GM23338 (cell line): ENCODE data around the gene CCDC57.

Experiments
- CREB1 ChIP-seq: fragments of 250-450 bp; sonication (Bioruptor Pico); IDR thresholded peaks from 2 replicates; pipeline ENCODE4 v1.5.0; 2020; ENCODE audit warnings: low read depth, mild to moderate bottlenecking, moderate library complexity
- CTCF ChIP-seq, 2 experiments: fragments of 200-600 bp in 1 of 2; sonication (generic) in 1 of 2; conservative IDR thresholded peaks; 2 replicates each; pipeline versions ENCODE4 v1.5.1 to v1.6.1; 2016 to 2017; ENCODE audit warnings: antibody characterized with exemption in 2 of 2, low read depth in 2 of 2, mild to moderate bottlenecking in 2 of 2, moderate library complexity in 1 of 2
- EZH2 ChIP-seq: fragments of 200-600 bp; sonication (generic); IDR thresholded peaks from one replicate; pipeline ENCODE4 v1.8.0; 2017; ENCODE audit warnings: antibody characterized with exemption, mild to moderate bottlenecking, low read depth; ENCODE audit not compliant: unreplicated experiment
- EZH2phosphoT487 ChIP-seq: fragments of 200-600 bp; sonication (generic); IDR thresholded peaks from one replicate; pipeline ENCODE4 v1.8.1; 2018; ENCODE audit warnings: antibody characterized with exemption; ENCODE audit not compliant: unreplicated experiment
- JUNB ChIP-seq: IDR thresholded peaks from one replicate; pipeline ENCODE4 v1.6.1; 2016; ENCODE audit warnings: antibody characterized with exemption; ENCODE audit not compliant: unreplicated experiment
- POLR2AphosphoS5 ChIP-seq: IDR thresholded peaks from 2 replicates; pipeline ENCODE4 v1.6.1; 2016; ENCODE audit warnings: antibody characterized with exemption, low read depth

- TF ChIP-seq POLR2AphosphoS5: no peak
- TF ChIP-seq JUNB: no peak
- no peak for TF ChIP-seq CTCF (conservative IDR thresholded peaks at IDR 0.05; ENCODE audit: low read depth in 2 of 2)
- no peak for TF ChIP-seq EZH2
- no peak for TF ChIP-seq EZH2phosphoT487
- no peak for TF ChIP-seq CREB1
These were observed 38.3 kb upstream of the CCDC57 start for GRCh38 chr17:82250868-82251500.
